Fibroblast of skin of abdomen (primary cell): ENCODE data around the gene LRRC63. TPM values are rescaled to one million over a fixed set of nuclear protein-coding genes. Genes with fewer than 3 reads are reported as not detected.
"Not testable (repeated sequence)": the region's sequence is repeated elsewhere in the genome, so short reads cannot be mapped to it uniquely, and the experiment has no call there.

ENCODE experiments used
- DNase-seq: peaks from one replicate; pipeline ENCODE4 v3.0.0-alpha.2; 2013
- polyA plus RNA-seq, 2 experiments: library from polyadenylated mRNA; unstranded; fragments of 120-200 nt; gene quantifications; one replicate each; pipeline ENCODE4 v1.2.1, GENCODE V29; 2013; ENCODE audit not compliant: insufficient read length in 2 of 2

LRRC63 gene, protein sequence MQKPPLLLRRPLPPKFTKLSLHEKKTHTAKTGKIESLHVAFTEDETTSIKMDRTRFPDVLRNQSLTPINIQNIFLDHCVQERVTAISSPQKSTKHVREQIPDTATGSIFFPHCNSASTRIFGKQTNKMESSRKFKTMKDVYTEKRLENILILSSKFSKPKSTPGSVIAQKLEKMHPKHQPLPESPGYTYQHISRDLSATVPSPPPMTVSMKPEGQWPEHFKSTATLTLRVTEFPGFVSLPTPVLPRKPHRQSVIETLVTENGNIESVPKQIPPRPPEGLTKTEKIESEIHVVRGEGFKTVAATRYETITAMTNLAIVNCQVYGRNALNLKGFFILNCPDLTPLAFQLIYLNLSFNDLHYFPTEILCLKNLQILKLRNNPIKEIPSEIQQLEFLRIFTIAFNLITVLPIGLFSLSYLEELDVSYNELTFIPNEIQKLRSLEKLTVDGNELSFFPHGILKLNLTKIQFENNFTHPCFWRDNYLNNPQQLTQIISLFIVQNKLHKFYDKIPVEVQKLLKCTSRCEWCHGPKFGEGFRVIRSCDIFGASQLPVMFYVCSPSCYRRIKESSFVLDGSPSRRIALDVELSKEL
- polyA plus RNA-seq (2013, experiment 1 of 2; ENCODE audit: insufficient read length), result not detected
- polyA plus RNA-seq (2013, experiment 2 of 2; ENCODE audit: insufficient read length), result not detected

DNA sequence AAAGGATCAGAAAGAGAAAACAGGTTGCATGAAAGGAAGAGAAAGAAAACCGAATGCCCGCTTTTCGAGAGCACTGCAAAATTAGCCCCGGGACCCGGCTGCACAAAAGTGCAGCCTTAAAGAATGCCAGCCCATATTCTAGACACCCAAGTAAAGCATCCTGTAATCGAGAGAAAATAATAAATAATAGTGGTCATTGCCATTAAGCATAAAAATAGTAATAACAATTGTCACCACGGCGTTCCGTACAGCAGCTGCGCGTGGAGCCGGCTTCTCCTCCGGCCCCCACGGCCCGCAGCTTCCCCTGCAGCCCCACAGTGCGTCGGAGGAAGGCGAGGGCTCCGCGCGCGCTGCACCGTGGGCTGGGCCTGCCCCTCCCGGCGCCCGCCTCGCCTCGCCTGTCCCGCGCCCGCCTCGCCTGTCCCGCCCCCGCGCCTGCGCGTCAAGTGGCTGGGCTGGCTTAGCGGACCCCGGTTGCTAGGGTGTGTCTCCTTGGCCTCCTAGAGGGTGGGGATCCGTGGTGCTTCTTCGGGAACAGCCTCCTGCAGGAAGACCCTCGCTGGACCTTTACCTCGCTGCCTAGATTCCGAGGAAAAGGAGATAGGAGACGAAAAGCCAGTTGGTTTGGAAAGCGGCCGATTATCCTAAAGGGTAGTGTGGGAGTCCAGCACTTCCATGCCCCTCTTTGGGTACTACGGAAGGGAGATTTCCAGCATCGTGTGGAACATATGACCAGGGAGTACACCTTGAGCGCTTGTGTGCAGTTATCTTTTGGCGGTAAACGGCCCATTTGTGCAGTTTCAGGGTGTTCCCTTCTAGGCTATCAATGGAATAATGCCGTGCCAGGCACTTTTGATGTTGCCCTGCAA lies at the start of gene LRRC63:
TSS of gene LRRC63 (plus strand) at position 446 of the 869 bp plus-strand sequence. CDS start 1,107 bp downstream, outside the sequence.
- peak; percentile 47 for DNase-seq

DNA sequence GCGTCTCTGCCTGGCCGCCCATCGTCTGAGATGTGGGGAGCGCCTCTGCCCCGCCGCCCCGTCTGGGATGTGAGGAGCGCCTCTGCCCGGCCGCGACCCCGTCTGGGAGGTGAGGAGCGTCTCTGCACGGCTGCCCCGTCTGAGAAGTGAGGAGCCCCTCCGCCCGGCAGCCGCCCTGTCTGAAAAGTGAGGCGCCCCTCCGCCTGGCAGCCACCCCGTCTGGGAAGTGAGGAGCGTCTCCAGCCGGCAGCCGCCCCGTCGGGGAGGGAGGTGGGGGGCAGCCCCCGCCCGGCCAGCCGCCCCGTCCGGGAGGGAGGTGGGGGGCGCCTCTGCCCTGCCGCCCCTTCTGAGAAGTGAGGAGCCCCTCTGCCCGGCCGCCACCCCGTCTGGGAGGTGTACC lies 49.0 kb upstream of the LRRC63 start:
- not testable (repeated sequence) for DNase-seq

DNA sequence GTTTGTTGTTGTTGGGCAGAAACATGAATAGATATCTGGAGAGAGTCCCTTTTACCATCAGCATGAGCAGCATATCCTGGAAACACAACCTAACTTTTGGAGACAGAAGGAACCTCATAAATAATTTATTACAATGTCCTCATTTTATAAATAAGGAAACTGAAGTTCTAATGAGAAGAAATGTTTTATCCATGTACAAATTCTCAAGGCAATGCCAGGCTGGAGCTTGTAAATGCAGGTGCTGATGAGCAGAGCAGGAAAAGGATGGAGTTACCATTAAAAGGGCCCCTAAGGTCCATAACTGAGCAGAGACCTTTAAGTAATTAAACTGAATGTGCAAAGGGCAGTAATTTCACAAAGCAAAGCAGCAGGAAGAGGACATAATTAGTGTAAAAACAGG lies 47.1 kb upstream of the LRRC63 start:
- DNase-seq, result no peak

DNA sequence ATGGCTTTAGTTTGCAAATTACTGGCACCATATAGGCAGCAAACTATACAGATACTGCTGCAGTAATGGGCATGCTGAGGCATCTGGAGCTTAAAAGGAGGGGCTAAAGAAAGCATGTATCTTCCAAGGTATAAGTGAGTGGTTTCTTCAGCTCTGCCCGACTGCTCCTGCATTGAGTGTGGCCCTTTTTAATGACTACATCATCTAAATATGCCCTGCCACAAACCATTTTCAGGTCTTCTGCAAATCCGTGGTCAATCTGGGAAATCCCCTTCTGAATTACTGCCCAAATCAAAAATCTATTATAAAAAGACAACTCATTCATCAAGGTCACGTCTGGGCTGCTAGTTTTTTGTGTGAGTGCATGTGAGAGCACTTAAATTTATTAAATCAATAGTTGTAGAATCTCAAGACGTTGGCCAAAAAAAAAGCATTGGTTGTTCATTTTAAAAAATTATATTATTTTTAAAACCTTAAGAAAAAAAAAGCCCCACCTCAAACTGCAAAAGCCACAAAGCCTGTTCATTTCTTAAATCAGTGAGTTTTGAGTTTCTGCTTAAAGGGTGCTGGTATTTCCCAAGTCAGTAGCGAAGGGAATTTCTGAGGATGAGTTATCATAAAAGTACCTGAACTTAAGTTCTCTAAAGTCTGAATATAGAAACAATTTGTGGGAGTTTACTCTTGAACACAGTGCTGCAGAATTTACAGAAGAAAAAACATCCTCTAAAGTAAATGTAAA lies 46.1 kb upstream of the LRRC63 start:
- DNase-seq, result peak; percentile 68

DNA sequence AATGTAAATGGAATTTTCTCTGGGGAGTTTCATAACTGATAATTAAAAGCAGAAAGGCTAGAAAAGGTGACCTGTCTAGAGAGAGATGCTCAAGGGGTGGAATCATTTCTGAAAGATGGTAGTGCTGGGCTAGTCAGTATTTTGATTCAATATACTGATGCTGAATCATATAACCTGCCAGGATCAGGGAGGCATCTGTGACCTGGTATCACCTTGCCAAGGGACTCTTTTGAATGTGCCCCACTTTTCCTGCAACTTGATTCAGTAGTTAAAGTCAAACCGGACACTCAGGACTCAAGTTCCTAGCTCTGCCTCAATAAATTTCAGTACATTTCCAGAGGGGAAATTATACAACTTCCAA lies 45.5 kb upstream of the LRRC63 start:
- DNase-seq, result no peak

DNA sequence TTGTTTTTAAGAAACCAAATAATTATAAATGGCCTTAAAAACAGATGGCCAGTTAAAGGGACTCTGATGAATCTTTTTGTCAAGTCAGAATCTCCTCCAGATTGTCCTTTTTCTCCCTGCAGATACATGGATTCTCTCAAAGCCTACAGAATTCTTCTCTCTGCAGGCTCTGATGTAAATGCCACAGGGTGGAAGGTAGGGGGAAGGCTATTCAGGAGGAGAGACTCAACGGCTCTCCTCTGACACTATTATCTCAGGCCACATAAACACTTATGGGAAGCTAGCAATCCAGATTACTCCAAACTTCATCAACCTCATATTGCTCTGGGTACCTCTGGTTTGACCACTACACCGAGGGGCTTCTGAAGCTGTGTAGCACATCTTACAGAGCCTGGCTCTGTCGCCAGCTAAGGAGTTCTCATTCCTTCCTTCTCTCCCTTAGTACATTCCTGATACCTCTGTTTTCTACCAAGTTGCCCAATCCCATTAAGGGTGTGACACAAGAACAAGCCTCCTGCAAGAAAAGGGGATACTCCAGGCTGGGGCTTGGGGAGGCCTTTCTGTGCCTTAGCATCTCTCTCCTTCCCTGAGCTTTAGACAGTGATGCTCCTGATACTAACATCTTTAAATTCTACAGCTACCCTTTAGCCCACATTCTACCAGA lies 44.6 kb upstream of the LRRC63 start:
- no peak for DNase-seq

DNA sequence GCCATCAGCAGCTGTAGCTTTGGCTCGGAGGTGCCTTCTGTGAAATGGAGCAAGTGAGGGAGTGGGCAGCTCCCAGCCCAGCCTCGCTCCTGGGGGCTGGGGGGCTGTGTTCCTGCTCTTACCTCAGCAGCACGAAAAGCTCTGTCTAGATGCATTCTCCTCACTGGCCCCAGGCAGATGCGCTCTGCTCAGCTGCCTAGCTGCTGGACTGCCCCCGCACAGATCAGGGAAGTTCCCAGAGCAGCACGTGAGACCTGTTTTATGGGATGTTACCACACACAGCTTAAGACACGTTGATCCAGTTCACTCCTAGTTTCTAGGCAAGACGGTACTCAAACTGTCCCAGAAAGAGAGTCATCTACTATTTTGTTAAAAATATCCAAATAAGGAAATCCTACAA lies 43.4 kb upstream of the LRRC63 start:
- peak; percentile 23 for DNase-seq

DNA sequence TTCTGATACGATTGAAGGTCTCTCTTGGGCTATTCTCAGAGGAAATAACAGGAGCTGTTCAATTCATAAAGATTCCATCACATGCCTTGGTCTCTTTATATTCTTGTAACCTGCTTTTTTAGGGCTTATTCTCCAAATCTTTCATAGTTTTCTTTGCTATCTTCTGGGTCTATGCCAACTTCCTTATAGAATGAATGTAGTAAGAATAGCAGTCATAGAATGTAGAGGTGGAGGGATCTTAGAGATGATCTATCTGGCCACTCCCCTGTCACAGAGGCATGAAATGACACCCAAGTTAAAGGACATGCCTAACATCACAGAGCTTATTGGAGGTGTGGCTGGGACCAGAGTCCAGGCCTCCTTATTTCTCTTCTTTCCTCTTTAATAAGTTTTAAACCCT lies 42.9 kb upstream of the LRRC63 start:
- DNase-seq, result no peak

DNA sequence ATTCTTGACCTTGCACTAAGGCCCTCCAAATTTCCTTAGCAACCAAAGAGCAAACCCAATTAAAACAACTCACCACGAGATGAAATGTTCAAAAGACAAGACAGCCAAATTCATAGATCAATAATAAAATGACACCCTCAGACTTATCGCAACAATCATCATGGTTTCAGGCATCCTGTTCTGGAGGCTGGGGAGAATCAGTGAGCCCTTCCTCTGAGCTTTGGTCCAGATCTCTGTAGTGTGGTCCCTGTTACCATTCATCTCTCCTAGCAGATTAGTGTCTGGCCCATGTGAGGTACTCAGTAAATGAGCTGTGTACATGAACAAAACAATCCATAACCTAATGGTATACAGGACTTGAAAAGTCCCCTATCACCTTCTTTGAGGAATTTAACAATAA lies 42.0 kb upstream of the LRRC63 start:
- no peak for DNase-seq

DNA sequence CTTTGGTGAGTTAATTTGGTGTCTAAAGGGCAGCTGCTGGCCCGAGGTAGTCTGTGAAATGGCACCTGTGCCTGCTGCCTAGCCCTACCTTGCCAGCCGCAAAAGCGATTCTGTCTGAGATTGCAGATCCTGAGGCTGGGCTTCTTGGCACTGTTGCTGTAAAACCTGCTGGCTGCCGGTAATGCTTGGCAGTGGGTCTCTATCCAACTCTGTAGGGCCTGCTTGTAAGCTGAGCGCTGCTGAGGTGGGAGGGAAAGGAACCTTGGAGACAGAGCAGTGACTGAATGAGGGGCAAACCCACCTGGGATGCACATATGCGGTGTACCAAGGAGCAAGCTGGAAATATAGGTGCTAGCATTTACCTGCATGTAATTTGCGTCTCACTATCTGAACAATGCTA lies 41.5 kb upstream of the LRRC63 start:
- no peak for DNase-seq

DNA sequence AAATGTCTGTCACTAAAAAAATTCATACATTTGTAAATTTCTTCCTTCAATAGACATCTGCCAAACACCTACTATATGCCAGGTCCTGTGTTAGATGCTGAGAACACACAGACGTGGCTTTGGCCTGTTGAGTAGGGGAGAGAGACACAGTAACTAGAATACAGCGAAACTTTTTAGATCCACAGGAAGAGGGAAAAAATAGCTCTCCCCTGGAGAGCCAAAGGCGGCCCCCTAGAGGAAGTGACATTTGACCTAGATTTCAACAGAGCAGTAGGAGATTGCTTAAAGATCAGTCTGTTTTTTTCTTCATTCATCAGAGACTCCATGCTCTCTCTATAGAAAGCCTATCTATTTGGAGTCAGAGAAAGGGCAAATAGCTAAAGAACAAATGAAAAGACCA lies 41.0 kb upstream of the LRRC63 start:
- DNase-seq, result peak; percentile 12

DNA sequence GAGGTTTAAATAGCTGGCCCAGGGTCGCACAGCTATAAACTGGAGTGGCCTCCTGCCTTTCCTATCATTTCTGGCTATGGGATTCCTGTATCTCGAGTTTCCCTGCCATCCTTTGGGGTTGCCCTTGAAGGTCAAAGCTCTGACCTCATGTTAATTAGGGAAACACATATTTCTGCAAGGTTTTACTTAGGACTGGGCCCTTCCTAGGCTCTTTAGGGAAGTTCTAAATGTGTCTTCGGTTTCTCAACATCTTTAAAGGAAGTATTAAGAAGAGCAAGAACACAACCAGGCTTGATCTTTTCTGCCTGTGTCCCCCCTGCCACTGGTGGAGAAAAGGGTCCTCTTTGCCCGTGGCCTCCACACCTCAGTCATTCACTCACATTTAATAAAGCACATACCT lies 40.5 kb upstream of the LRRC63 start:
- DNase-seq, result no peak

DNA sequence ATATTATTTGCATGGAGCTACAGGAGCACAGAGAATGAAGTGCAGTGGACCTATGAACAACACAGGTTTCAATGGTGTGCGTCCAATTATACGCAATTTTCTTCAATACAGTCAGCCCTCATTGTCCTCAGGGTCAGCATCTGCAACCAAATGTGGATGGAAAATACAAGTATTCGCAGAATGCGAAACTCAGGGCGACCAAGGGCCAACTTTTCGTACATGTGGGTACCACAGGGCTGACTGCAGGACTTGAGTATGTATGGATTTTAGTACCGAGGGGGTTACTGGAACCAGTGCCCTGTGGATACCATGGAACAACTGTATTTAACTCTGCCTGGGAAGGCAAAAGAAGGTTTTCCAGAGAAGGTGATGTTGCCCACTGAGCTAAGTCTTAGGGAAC lies 40.0 kb upstream of the LRRC63 start:
- no peak for DNase-seq

DNA sequence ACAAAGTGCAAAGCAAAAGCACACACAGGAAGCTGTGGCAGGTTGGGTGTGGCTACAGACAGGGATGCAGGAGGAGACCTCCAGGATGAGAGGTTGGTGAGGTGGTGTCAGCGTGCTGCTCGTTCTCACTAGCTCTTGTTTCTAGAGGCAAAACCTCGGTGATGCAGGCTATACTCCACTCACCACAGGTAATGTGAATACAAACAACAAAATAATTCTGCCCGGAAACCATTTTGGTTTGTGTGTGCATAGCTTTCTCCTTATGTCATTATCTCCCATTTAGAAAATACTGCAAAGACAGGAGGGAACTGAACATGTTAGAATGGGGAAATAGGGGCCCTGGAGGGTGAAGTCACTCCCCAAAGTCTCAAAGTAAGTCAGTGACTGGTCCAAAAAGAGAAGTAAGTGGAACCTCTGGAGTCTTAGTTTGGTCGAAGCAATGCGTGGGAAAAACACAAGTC lies 39.2 kb upstream of the LRRC63 start:
- DNase-seq, result no peak

DNA sequence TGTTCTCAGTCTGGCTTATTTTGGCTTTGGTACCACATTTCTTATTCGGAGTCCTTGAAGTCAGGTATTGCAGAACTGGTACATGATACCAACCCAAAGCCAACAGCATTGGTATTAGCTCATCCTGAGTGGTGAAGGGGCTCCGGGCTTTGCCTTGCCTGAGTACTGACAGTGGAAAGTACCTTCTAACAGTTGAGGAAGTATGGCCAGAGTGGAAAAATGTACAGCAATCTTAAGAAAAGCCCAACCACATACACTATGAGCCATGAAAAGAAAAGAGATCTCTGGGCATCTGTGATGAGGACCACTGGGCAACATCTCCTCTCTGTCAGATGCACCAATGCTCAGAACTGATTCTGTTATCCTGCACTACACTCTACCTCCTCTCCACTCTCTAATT lies 38.1 kb upstream of the LRRC63 start:
- DNase-seq, result no peak

DNA sequence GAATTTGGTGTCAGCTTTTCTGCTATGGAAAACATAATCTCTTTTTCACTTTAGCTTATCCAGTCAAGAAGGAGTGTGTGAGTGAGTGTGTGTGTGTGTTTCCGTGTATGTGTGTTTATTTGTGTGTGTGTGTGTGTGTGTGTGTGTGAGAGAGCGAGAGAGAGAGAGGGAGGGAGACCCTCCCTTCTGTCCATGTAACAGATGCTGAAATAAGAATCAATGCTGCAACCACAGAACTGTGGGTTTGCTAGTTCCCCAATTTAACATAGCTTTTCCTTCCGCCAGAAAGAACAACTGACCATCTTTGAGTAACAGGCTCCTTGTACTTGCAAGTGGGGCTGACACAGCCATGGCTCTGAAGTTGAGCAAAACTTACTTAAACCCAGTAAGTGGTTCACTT lies 35.0 kb upstream of the LRRC63 start:
- DNase-seq, result no peak

DNA sequence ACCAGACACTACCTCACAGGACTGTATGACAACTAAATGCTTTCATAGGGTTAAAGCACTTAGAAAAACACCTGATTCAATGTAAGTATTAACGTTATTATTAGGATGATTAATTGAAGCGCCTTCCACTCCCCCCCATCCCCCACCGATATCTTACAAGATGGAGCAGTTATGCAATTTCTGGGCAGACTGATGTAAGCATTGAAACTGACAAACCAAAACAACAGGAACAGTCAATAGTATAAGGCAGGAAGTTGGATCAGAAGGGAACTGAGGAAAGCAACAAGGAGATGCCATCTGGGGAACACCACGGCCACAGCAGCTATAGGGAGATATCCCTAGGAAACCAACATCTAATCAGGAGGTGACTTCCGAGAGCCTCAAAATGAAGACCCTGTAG lies 33.6 kb upstream of the LRRC63 start:
- DNase-seq, result no peak

DNA sequence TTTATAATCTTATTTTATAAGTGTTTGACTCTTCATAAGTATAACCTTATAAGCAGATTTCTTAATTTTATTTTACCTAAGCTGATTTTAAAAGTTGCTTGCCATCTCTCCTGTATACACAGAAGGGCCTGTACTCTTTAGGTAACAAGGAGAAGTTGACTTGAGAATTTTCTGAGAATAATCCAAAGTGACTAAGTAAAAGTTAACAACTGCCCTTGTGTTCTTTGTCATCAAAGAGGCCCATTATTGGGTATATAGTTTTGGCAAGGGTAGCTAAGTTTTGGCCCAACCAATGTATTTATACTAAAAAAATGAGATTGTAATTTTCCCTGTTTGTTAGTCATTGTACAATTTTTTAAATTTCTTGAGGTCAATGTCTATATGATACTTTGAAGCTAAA lies 32.9 kb upstream of the LRRC63 start:
- no peak for DNase-seq

DNA sequence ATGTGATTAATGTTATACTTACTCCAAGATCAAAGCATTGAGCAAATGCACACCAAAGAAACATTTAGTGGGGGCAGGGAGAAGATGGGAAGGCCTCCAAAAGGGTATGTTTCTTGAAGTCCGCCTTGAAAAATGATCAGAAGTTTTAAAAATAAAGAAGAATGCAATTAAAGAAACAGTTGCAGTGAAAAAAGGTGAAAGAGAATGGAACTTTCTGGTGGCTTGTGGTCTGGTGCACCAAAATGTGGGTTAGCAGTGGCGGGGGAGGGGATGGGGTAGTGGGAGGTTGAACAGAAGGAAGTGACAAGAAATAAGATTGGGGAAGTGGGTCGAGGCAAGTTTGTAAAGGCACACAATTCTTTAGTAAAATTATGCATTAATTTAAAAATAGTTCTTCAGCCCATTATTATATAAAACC lies 32.2 kb upstream of the LRRC63 start:
- DNase-seq, result no peak

DNA sequence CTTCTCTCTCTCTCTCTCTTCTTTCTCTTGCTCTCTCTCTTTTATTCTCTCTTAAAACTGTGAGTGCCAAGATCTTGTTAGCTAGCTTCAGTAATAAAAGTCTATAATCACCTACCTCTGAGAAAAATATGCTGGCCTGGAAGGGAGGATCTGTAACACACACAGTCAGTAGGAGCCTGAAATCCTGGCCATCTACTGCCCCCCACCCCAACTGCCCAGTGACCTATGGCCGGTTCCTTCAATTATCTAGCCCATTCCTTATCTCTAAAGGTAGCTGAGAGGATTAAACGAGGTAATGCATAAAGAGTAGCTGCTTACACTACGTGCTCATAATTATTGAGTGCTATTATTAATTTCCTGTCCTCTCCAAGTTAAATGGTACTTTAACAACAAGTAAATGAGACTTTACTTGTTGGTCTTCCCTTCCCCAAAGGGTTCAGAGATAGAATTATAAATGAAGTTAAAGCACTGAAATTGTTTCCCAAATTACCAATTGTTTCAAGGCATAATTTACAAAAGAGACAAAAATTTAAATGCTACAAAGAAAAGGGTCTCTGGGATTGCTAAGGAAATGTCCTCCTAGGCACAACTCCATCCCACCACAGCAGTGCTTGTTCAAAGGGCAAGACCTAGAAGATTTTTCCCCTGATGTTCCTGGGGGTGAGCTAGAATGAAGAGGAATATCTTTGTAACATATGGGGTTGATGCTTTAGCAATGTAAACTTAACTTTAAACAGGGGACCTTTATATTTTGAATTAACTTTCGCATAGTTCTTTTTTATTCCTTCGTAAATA lies 31.6 kb upstream of the LRRC63 start:
- no peak for DNase-seq

DNA sequence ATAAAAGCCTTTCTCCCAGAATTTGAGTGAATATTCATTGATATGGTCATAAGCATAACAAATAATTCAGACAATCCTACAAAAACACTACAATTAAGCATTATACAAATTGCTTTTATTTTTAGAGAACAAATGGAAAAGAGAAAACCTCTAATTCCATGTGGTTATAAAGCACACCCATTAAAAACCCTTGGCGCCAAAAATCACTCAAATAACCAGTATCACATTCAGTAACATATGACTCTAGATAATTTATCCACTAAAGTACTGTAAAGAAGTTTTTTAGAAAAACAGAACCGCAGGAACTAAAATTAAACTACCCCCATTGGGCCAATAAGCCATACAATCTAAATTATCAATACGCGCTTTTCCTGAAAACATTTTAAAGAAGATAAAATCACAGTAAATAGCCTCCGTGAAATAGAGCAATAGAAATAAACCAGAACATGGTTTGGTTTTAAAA lies 30.3 kb upstream of the LRRC63 start:
- DNase-seq, result no peak
